ENCODE results near the gene SOWAHD. TPM values are rescaled to one million over a fixed set of nuclear protein-coding genes. Genes with fewer than 3 reads are reported as not detected.
"Not testable (repeated sequence)": the region's sequence is repeated elsewhere in the genome, so short reads cannot be mapped to it uniquely, and the experiment has no call there.

Gene SOWAHD
- total RNA-seq, 2 experiments from 2014 or later = 0.92 to 1.4 TPM

DNA sequence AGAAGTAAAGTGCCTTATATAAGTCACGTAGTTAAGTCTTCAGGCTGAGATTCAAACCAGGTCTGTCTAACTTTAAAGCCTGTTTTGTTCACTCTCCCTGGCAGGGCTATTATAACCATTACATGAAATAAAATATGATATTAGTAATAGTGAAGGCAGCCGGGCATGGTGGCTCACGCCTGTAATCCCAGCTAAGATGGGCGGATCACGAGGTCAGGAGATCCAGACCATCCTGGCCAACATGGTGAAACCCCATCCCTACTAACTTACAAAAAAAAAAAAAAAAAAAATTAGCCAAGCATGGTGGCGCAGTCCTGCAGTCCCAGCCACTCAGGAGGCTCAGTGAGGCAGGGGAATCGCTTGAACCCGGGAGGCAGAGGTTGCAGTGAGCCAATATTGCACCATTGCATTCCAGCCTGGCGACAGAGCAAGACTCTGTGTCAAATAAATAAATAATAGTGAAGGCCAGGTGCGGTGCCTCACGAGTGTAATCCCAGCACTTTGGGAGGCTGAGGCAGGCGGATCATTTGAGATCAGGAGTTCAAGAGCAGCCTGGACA lies 22.1 kb upstream of the SOWAHD start:
- no peaks in the 10 kb centered on the region for H3K9me3 Mint-ChIP-seq (ENCODE audit: insufficient read depth)
- ATAC-seq (no peak), DNase-seq (no peak)
- ChIA-PET POLR2A (no interaction called here), CTCF (interaction anchor here (1.2 kb wide), 1 partner anchor 220 kb away, joined by 4 read pairs; no protein-coding TSS in a partner anchor)
- H3K27me3 Mint-ChIP-seq (ENCODE audit: low read depth) = no peaks in the 10 kb centered on the region
- no peaks in the 10 kb centered on the region for H3K36me3 Mint-ChIP-seq (ENCODE audit: low read depth)
- no peak overlapping the region for H3K4me3 Mint-ChIP-seq
- no peak overlapping the region for H3K27ac Mint-ChIP-seq
- H3K4me1 Mint-ChIP-seq (ENCODE audit: low read depth) = peaks cover 2% of the 10 kb centered on the region

DNA sequence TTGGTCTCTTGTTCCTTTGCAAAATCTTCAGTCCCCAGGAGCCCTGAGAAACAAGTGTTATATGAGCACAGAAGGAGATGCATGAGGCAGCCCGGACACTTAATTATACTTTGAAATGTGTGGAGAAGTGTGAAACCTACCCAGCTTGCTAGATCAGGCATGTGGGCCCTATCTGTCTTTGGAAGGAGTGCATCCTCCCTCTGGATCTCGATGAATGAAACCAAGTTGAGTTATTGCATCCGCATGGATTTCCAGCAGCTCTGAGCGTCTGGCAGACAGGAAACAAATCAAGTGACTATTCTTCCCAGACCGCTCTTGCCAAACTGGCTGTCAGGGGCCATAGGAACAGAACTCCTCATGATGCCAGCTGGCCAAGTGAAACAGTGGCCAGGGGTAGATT lies 19.6 kb upstream of the SOWAHD start:
- ChIA-PET CTCF (interaction anchor here (0.8 to 1.0 kb wide), 2 partner anchors 9 to 11 kb away, joined by 3 to 4 read pairs; no protein-coding TSS in a partner anchor), POLR2A (no interaction called here)
- Mint-ChIP-seq H3K4me1 (ENCODE audit: low read depth) (no peaks in the 10 kb centered on the region), H3K36me3 (ENCODE audit: low read depth) (no peaks in the 10 kb centered on the region), H3K9me3 (ENCODE audit: insufficient read depth) (no peaks in the 10 kb centered on the region), H3K4me3 (no peak overlapping the region), H3K27ac (no peak overlapping the region), H3K27me3 (ENCODE audit: low read depth) (no peaks in the 10 kb centered on the region)
- no peak for ATAC-seq
- no peak for DNase-seq

DNA sequence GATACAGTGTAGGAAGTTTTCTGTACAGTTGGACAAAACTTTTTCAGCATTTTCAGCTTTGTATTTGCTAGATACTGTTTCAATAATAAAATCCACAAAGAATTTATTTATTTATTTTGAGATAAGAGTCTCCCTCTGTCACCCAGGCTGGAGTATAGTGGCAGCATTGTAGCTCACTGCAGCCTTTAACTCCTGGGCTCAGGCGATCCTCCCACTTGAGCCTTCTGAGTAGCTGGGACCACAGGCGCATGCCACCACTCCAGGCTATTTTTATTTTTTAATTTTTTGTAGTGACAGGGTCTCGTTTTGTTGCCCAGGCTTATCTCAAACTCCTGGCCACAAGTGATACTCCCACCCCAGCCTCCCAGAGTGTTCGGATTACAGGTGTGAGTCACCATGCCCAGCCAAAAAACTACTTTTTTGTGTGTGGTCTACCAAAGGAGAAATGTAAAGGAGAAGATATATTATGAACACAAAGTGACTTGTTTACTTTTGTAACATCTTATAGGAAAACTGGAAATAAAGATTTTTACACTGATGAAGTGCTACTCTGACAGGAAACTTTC lies 13.0 kb upstream of the SOWAHD start:
- Mint-ChIP-seq H3K4me3 (no peak overlapping the region), H3K9me3 (ENCODE audit: insufficient read depth) (no peaks in the 10 kb centered on the region), H3K36me3 (ENCODE audit: low read depth) (no peaks in the 10 kb centered on the region), H3K4me1 (ENCODE audit: low read depth) (peaks cover 5% of the 10 kb centered on the region), H3K27ac (no peak overlapping the region), H3K27me3 (ENCODE audit: low read depth) (no peaks in the 10 kb centered on the region)
- ChIA-PET POLR2A (interaction anchor here (0.6 kb wide), 1 partner anchor 140 kb away, joined by 5 read pairs; no protein-coding TSS in a partner anchor), CTCF (interaction anchor here (0.8 to 2.5 kb wide), 5 partner anchors 8 to 229 kb away, joined by 3 to 11 read pairs (median 7); no protein-coding TSS in a partner anchor)
- DNase-seq = no peak
- no peak for ATAC-seq

- peak overlapping the region; percentile 43 for H3K27ac Mint-ChIP-seq
- H3K9me3 Mint-ChIP-seq (ENCODE audit: insufficient read depth); H3K36me3 Mint-ChIP-seq (ENCODE audit: low read depth); H3K4me3 Mint-ChIP-seq; H3K27me3 Mint-ChIP-seq (ENCODE audit: low read depth); DNase-seq; ATAC-seq: not testable (repeated sequence)
- CTCF ChIA-PET = interaction anchor here (1.2 kb wide), 2 partner anchors 20 to 34 kb away, joined by 4 to 5 read pairs; no protein-coding TSS in a partner anchor
- POLR2A ChIA-PET = interaction anchor here (0.6 kb wide), 1 partner anchor 57 kb away, joined by 4 read pairs; no protein-coding TSS in a partner anchor
- H3K4me1 Mint-ChIP-seq (ENCODE audit: low read depth) = peaks cover 26% of the 10 kb centered on the region
These were observed 8.3 kb upstream of the SOWAHD start for GRCh38 chrX:119750131-119750530.

DNA sequence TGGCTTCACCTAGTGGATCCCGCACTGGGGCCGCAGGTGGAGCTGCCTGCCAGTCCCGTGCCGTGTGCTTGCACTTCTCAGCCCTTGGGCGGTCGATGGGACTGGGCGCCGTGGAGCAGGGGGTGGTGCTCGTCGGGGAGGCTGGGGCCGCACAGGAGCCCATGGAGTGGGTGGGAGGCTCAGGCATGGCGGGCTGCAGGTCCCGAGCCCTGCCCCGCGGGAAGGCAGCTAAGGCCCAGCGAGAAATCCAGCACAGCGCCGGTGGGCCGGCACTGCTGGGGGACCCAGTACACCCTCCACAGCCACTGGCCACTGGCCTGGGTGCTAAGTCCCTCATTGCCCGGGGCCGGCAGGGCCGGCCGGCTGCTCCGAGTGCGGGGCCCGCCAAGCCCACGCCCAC lies 7.6 kb upstream of the SOWAHD start:
- ATAC-seq; DNase-seq; POLR2A ChIA-PET; CTCF ChIA-PET; H3K36me3 Mint-ChIP-seq (ENCODE audit: low read depth); H3K27me3 Mint-ChIP-seq (ENCODE audit: low read depth); H3K9me3 Mint-ChIP-seq (ENCODE audit: insufficient read depth); H3K27ac Mint-ChIP-seq; H3K4me3 Mint-ChIP-seq: not testable (repeated sequence)
- peaks cover 32% of the 10 kb centered on the region for H3K4me1 Mint-ChIP-seq (ENCODE audit: low read depth)

DNA sequence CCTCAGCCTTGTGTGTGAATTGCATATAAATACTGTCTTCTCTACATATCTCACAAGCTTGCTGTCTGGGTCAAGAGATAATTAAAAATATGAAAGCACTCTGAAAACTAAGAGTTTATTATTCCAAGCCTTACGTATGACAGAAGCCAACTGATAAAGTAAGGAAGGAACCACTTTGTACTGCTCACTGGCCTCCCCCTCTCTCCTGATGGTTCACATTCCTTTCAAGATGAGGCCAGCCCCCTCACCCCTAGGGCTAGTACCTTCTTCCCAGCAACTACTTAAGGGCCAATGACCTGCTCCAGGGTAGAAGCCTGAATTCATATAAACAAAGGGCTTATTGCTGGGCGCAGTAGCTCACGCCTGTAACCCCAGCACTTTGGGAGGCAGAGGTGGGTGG lies 5.4 kb upstream of the SOWAHD start:
- Mint-ChIP-seq H3K9me3 (ENCODE audit: insufficient read depth) (no peaks in the 10 kb centered on the region), H3K4me3 (no peak overlapping the region), H3K36me3 (ENCODE audit: low read depth) (no peaks in the 10 kb centered on the region), H3K4me1 (ENCODE audit: low read depth) (peaks cover 54% of the 10 kb centered on the region), H3K27me3 (ENCODE audit: low read depth) (no peaks in the 10 kb centered on the region), H3K27ac (peak overlapping the region; percentile 98)
- ATAC-seq (no peak), DNase-seq (no peak)
- ChIA-PET POLR2A (interaction anchor here (0.6 to 6.6 kb wide), 4 partner anchors 25 to 97 kb away, joined by 3 to 48 read pairs (median 8); partner anchors contain the start of genes RPL39 and SEPTIN6), CTCF (interaction anchor here (0.8 to 2.3 kb wide), 10 partner anchors 8 to 262 kb away, joined by 3 to 14 read pairs (median 4); partner anchors contain the start of genes NKRF and RPL39)

DNA sequence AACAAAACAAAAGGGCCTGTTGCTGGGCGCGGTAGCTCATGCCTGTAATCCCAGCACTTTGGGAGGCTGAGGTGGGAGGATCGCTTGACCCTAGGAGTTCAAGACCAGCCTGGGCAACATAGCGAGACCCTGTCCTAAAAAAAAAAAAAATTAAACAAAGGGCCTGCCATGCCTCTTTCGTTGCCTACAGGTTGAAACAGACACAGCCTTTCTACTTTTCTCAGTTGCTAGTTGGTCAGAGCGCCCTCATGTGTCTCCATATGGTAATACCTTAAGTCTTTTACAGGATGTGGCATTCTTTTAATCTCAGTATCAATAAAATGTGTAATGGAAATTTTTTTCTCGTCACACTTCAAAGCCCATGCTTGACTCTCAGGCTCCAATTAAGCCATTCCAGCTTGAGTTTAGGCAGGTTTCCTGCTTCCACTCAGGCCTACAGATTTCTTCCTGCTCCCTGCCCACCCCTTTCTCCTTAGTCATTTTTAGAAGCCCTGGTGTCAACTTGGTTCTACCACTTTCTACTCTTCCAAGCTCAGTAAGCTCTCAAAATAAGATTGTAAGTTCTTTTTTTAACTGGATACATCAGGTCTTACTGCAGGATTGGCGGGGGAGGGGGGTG lies 4.6 kb upstream of the SOWAHD start:
- peak; percentile 34 for ATAC-seq
- Mint-ChIP-seq H3K27me3 (ENCODE audit: low read depth) (no peaks in the 10 kb centered on the region), H3K9me3 (ENCODE audit: insufficient read depth) (no peaks in the 10 kb centered on the region), H3K4me3 (peak overlapping the region; percentile 31), H3K4me1 (ENCODE audit: low read depth) (peaks cover 54% of the 10 kb centered on the region), H3K27ac (peak overlapping the region; percentile 98), H3K36me3 (ENCODE audit: low read depth) (no peaks in the 10 kb centered on the region)
- POLR2A ChIA-PET = interaction anchor here (0.6 to 6.6 kb wide), 6 partner anchors 25 to 179 kb away, joined by 3 to 48 read pairs (median 8); partner anchors contain the start of genes RPL39, SEPTIN6 and UBE2A
- CTCF ChIA-PET = interaction anchor here (0.7 to 2.3 kb wide), 20 partner anchors 9 to 263 kb away, joined by 3 to 14 read pairs (median 4); partner anchors contain the start of genes NKRF, RPL39 and SEPTIN6
- peak; percentile 77 for DNase-seq

DNA sequence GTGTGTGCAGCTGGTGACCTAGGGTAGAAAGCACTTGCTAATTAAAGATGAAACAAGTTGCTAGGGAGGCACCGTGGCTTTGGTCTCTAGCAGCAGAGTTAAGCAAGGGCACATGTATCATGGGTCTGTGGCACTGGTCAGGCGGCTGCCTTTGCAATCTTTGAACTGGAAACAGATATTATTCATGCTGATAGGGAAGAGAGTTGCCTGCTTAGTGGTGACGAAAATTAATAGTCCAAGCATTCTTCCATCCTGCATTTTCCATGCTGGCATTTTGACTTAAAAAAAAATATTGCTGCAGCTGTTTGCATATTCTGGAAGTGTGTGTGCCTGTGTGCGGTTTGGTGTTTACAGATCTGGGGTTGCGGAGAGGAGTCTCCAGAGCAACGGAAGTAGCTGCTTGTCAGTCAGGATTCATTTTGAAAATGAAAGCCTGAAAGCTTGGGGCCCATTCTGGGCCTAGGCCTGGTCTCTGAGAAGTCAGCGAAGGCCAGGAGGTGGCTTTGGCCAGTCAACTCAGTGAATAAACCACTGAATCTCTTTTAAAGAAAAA lies 2.3 kb upstream of the SOWAHD start:
- peak; percentile 84 for DNase-seq
- Mint-ChIP-seq H3K4me1 (ENCODE audit: low read depth) (peaks cover 57% of the 10 kb centered on the region), H3K36me3 (ENCODE audit: low read depth) (no peaks in the 10 kb centered on the region), H3K4me3 (peak overlapping the region; percentile 73), H3K27me3 (ENCODE audit: low read depth) (no peaks in the 10 kb centered on the region), H3K9me3 (ENCODE audit: insufficient read depth) (no peaks in the 10 kb centered on the region), H3K27ac (peak overlapping the region; percentile 98)
- POLR2A ChIA-PET = interaction anchor here (0.7 to 6.6 kb wide), 8 partner anchors 29 to 115 kb away, joined by 4 to 48 read pairs (median 8); partner anchors contain the start of genes NDUFA1, RNF113A, RPL39 and SEPTIN6
- ATAC-seq = peak; percentile 72
- CTCF ChIA-PET = interaction anchor here (0.6 to 3.5 kb wide), 9 partner anchors 19 to 130 kb away, joined by 3 to 16 read pairs (median 4); partner anchors contain the start of gene SEPTIN6

- CTCF ChIA-PET = interaction anchor here (0.7 to 3.5 kb wide), 8 partner anchors 18 to 274 kb away, joined by 3 to 17 read pairs (median 4); no protein-coding TSS in a partner anchor
- no peaks in the 10 kb centered on the region for H3K36me3 Mint-ChIP-seq (ENCODE audit: low read depth)
- ATAC-seq = no peak
- DNase-seq = peak; percentile 37
- peaks cover 57% of the 10 kb centered on the region for H3K4me1 Mint-ChIP-seq (ENCODE audit: low read depth)
- no peaks in the 10 kb centered on the region for H3K27me3 Mint-ChIP-seq (ENCODE audit: low read depth)
- peak overlapping the region; percentile 73 for H3K4me3 Mint-ChIP-seq
- peak overlapping the region; percentile 98 for H3K27ac Mint-ChIP-seq
- no peaks in the 10 kb centered on the region for H3K9me3 Mint-ChIP-seq (ENCODE audit: insufficient read depth)
- POLR2A ChIA-PET = interaction anchor here (0.8 to 6.6 kb wide), 6 partner anchors 30 to 115 kb away, joined by 3 to 48 read pairs (median 5); partner anchors contain the start of genes NDUFA1, RNF113A, RPL39 and SEPTIN6
These were observed 1.3 kb upstream of the SOWAHD start for GRCh38 chrX:119756926-119757635.

DNA sequence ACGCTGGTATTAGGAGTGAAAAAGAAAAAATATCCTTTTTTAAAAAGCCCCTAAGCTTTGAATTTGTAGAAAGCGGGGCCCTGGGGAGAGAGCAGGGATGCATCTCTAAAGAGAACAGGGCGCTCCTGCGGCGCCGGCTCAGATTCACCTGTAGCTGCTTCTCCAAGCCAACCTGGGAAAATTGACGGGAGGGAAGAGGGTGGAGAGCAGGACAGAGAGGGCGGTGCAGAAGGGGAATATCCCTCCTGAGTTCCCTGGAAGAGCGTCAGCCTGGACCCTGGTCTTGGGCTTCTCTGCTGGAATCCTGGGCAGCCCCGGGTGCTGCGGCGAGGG lies 776 bp upstream of the SOWAHD start:
- POLR2A ChIA-PET = interaction anchor here (1.3 to 6.6 kb wide), 4 partner anchors 34 to 75 kb away, joined by 4 to 48 read pairs (median 12); partner anchors contain the start of genes RPL39 and SEPTIN6
- H3K4me1 Mint-ChIP-seq (ENCODE audit: low read depth) = peaks cover 57% of the 10 kb centered on the region
- peak overlapping the region; percentile 98 for H3K27ac Mint-ChIP-seq
- no peaks in the 10 kb centered on the region for H3K9me3 Mint-ChIP-seq (ENCODE audit: insufficient read depth)
- DNase-seq (no peak), ATAC-seq (no peak)
- H3K27me3 Mint-ChIP-seq (ENCODE audit: low read depth) = no peaks in the 10 kb centered on the region
- no peaks in the 10 kb centered on the region for H3K36me3 Mint-ChIP-seq (ENCODE audit: low read depth)
- CTCF ChIA-PET = interaction anchor here (0.7 to 3.5 kb wide), 10 partner anchors 18 to 275 kb away, joined by 3 to 17 read pairs (median 4); no protein-coding TSS in a partner anchor
- peak overlapping the region; percentile 68 for H3K4me3 Mint-ChIP-seq

All from activated CD8-positive, alpha-beta T cell treated with anti-CD3 and anti-CD28 coated beads, Interleukin-2, amount 10 ng/mL, durations not matched to agents 7 days and 5 days (primary cell).